Caco-2 (cell line): ENCODE results near the gene RUFY3. TPM values are rescaled to one million over a fixed set of nuclear protein-coding genes. Genes with fewer than 3 reads are reported as not detected.
"Not testable (repeated sequence)": the region's sequence is repeated elsewhere in the genome, so short reads cannot be mapped to it uniquely, and the experiment has no call there.

Source experiments
- BruUV-seq: library from RNA; stranded (reverse); fragments of 400-500 nt; replicated peaks from 2 replicates; lab custom pipeline; 2021; lab: Mats Ljungman, UMichigan
- CTCF ChIA-PET: fragments of 300-600 bp; sonication (Branson Sonifier 250); formaldehyde crosslinking; loops from one replicate; lab custom pipeline; 2022; ENCODE audit warnings: antibody characterized with exemption; lab: Charles Lee
- POLR2A ChIA-PET: fragments of 300-600 bp; sonication (Branson Sonifier 250); formaldehyde crosslinking; loops from one replicate; lab custom pipeline; 2022; ENCODE audit warnings: antibody characterized with exemption; lab: Charles Lee
- DNase-seq, 2 experiments: peaks; one replicate each; pipeline versions ENCODE4 v3.0.0 to v3.0.0-alpha.2; 2020 to 2022
- H3K27me3 ChIP-seq: replicated peaks from 2 replicates; pipeline ENCODE4 v1.6.0; 2011; ENCODE audit warnings: low read length; ENCODE audit not compliant: control insufficient read depth, insufficient read depth
- H3K36me3 ChIP-seq: 2 replicates; pipeline ENCODE4 v1.5.1; 2011; ENCODE audit warnings: low read length; ENCODE audit not compliant: control insufficient read depth, insufficient read depth
- H3K4me1 ChIP-seq: fragments of 250-450 bp; sonication (Bioruptor Pico); 2 replicates; pipeline ENCODE4 v1.5.1; 2020; ENCODE audit warnings: mild to moderate bottlenecking
- H3K4me3 ChIP-seq: 2 replicates; pipeline ENCODE4 v1.5.1; 2011; ENCODE audit warnings: low read depth, mild to moderate bottlenecking, control low read depth, low read length
- H3K9me3 ChIP-seq: fragments of 250-450 bp; sonication (Bioruptor Pico); 2 replicates; pipeline ENCODE4 v1.5.1; 2020; ENCODE audit warnings: mild to moderate bottlenecking, moderate library complexity
- H3K27ac Mint-ChIP-seq: one replicate; pipeline ENCODE4 v1.8.0; 2022; ENCODE audit warnings: mixed read lengths; ENCODE audit not compliant: unreplicated experiment
- H3K27me3 Mint-ChIP-seq: one replicate; pipeline ENCODE4 v1.8.0; 2022; ENCODE audit warnings: mixed read lengths; ENCODE audit not compliant: insufficient read depth, unreplicated experiment
- H3K36me3 Mint-ChIP-seq: one replicate; pipeline ENCODE4 v1.8.0; 2022; ENCODE audit warnings: mild to moderate bottlenecking, mixed read lengths; ENCODE audit not compliant: insufficient read depth, unreplicated experiment
- H3K4me1 Mint-ChIP-seq: one replicate; pipeline ENCODE4 v1.8.0; 2022; ENCODE audit warnings: low read depth, mixed read lengths; ENCODE audit not compliant: unreplicated experiment
- H3K4me3 Mint-ChIP-seq: one replicate; pipeline ENCODE4 v1.8.0; 2022; ENCODE audit warnings: mild to moderate bottlenecking, moderate library complexity, mixed read lengths; ENCODE audit not compliant: unreplicated experiment
- H3K9me3 Mint-ChIP-seq: one replicate; pipeline ENCODE4 v1.8.0; 2022; ENCODE audit warnings: mixed read lengths; ENCODE audit not compliant: unreplicated experiment
- CTCF ChIP-seq, 2 experiments: fragments of 200-600 bp in 1 of 2; IDR thresholded peaks; 1 replicate in 1 of 2; 2 replicates in 1 of 2; pipeline versions ENCODE4 v1.5.1 to v1.8.0; 2011 to 2022; ENCODE audit warnings: antibody characterized with exemption in 1 of 2, control low read depth in 1 of 2, inconsistent platforms in 1 of 2, low read depth in 1 of 2, low read length in 1 of 2, mild to moderate bottlenecking in 1 of 2, moderate library complexity in 1 of 2; ENCODE audit not compliant: insufficient read depth in 1 of 2, severe bottlenecking in 1 of 2, unreplicated experiment in 1 of 2
- intact Hi-C: fragments of 100-400 bp; cut with micrococcal nuclease; formaldehyde crosslinking; loops from one replicate; pipeline ENCODE4 v1.10.0; 2022; ENCODE audit not compliant: unreplicated experiment
- total RNA-seq: library from RNA; stranded (reverse); gene quantifications from 2 replicates; pipeline ENCODE4 v1.2.3, GENCODE V29; 2022

RUFY3 gene
- total RNA-seq, 1 experiment from 2014 or later = 36.6 TPM

- no peak overlapping the region for H3K4me3 ChIP-seq
- ChIA-PET POLR2A (no interaction called here), CTCF (no interaction called here)
- Mint-ChIP-seq H3K27me3 (peaks cover 4% of the 10 kb centered on the region), H3K27ac (no peak overlapping the region), H3K4me3 (no peak overlapping the region), H3K9me3 (no peaks in the 10 kb centered on the region), H3K4me1 (no peaks in the 10 kb centered on the region), H3K36me3 (no peaks in the 10 kb centered on the region)
- H3K27me3 ChIP-seq = no peaks in the 10 kb centered on the region
- no peaks in the 10 kb centered on the region for H3K36me3 ChIP-seq
- no peaks in the 10 kb centered on the region for H3K9me3 ChIP-seq
- no peak for DNase-seq
- no peaks in the 10 kb centered on the region for H3K4me1 ChIP-seq
- no peak for TF ChIP-seq CTCF (IDR thresholded peaks at IDR 0.05; ENCODE audit: insufficient read depth in 1 of 2, low read depth in 1 of 2, low read length in 1 of 2, severe bottlenecking in 1 of 2, unreplicated experiment in 1 of 2)
- intact Hi-C loops = no loop called here
- BruUV-seq = no TSS peak
Measured at GRCh38 chr4:70681704-70682103, 40.1 kb upstream of the RUFY3 start.

GRCh38 chr4:70682142-70682541 is 39.6 kb upstream of the RUFY3 start:
- H3K27me3 ChIP-seq, BruUV-seq, H3K9me3 Mint-ChIP-seq, POLR2A ChIA-PET, H3K9me3 ChIP-seq, H3K4me3 ChIP-seq, H3K4me3 Mint-ChIP-seq, H3K4me1 ChIP-seq, H3K36me3 ChIP-seq, intact Hi-C loops, H3K27ac Mint-ChIP-seq, DNase-seq, H3K4me1 Mint-ChIP-seq, H3K27me3 Mint-ChIP-seq, H3K36me3 Mint-ChIP-seq, CTCF ChIA-PET: not testable (repeated sequence)

- no peaks in the 10 kb centered on the region for H3K27me3 Mint-ChIP-seq
- TF ChIP-seq CTCF (IDR thresholded peaks at IDR 0.05; ENCODE audit: insufficient read depth in 1 of 2, low read depth in 1 of 2, low read length in 1 of 2, severe bottlenecking in 1 of 2, unreplicated experiment in 1 of 2) = no peak
- intact Hi-C loops = loop anchor here (5.0 kb wide), 1 partner anchor 85 kb away; no protein-coding TSS in a partner anchor
Measured at GRCh38 chr4:70687392-70687791, 34.4 kb upstream of the RUFY3 start.

More at GRCh38 chr4:70687392-70687791, 34.4 kb upstream of the RUFY3 start:
- ChIA-PET POLR2A (no interaction called here), CTCF (interaction anchor here (0.5 to 1.0 kb wide), 4 partner anchors 18 to 322 kb away, joined by 3 to 8 read pairs (median 3); no protein-coding TSS in a partner anchor)
- Histone ChIP-seq H3K27me3 (no peaks in the 10 kb centered on the region), H3K36me3 (no peaks in the 10 kb centered on the region), H3K4me1 (peaks cover 6% of the 10 kb centered on the region; the same call in 1 of the 2 replicates), H3K4me3 (peak overlapping the region; percentile 85), H3K9me3 (no peaks in the 10 kb centered on the region)
- peaks cover 16% of the 10 kb centered on the region for H3K4me1 Mint-ChIP-seq
- DNase-seq = peak in 1 of 2 experiments; percentile 34
- H3K4me3 Mint-ChIP-seq = peak overlapping the region; percentile 96
- peaks cover 38% of the 10 kb centered on the region for H3K36me3 Mint-ChIP-seq
- H3K9me3 Mint-ChIP-seq = no peaks in the 10 kb centered on the region
- peak overlapping the region; percentile 88 for H3K27ac Mint-ChIP-seq
- BruUV-seq = no TSS peak
